Measurements from ENCODE around the gene BSG. TPM values are rescaled to one million over a fixed set of nuclear protein-coding genes. Genes with fewer than 3 reads are reported as not detected.

BSG gene
- total RNA-seq, 1 experiment from 2014 or later, result 653 TPM

DNA sequence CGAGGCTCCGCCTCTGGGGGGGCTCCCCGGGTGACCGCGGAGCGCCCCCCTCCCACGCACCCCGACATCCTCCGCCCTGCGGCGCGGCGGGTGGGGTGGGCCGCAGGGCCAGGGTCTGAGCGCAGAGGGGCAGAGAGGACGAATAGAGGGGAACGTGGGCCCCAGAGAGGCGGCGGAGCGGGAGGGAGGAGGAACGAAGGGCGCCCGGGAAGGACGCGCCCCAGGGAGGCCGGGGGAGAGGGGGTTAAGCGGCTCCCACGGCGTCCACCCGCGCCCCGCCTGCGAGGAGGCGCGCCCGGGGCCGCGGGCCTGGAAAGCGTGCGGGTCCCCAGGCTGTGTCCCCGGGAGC lies 18.3 kb downstream of the BSG start:
- TF ChIP-seq, protein P1, sequence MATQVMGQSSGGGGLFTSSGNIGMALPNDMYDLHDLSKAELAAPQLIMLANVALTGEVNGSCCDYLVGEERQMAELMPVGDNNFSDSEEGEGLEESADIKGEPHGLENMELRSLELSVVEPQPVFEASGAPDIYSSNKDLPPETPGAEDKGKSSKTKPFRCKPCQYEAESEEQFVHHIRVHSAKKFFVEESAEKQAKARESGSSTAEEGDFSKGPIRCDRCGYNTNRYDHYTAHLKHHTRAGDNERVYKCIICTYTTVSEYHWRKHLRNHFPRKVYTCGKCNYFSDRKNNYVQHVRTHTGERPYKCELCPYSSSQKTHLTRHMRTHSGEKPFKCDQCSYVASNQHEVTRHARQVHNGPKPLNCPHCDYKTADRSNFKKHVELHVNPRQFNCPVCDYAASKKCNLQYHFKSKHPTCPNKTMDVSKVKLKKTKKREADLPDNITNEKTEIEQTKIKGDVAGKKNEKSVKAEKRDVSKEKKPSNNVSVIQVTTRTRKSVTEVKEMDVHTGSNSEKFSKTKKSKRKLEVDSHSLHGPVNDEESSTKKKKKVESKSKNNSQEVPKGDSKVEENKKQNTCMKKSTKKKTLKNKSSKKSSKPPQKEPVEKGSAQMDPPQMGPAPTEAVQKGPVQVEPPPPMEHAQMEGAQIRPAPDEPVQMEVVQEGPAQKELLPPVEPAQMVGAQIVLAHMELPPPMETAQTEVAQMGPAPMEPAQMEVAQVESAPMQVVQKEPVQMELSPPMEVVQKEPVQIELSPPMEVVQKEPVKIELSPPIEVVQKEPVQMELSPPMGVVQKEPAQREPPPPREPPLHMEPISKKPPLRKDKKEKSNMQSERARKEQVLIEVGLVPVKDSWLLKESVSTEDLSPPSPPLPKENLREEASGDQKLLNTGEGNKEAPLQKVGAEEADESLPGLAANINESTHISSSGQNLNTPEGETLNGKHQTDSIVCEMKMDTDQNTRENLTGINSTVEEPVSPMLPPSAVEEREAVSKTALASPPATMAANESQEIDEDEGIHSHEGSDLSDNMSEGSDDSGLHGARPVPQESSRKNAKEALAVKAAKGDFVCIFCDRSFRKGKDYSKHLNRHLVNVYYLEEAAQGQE (IDR thresholded peaks at IDR 0.05; ENCODE audit: insufficient read depth in 1 of 2, low read depth in 2 of 2, low read length in 1 of 2), result no peak
- TF ChIP-seq SIN3A (IDR thresholded peaks at IDR 0.05; ENCODE audit: borderline replicate concordance, insufficient read depth, low read depth, low read length) (no peak), POLR2AphosphoS5 (IDR thresholded peaks at IDR 0.05; ENCODE audit: low read depth, low read length) (no peak), TCF7L2 (IDR thresholded peaks at IDR 0.05; ENCODE audit: low read depth, low read length) (no peak)
- TF ChIP-seq, protein P2, sequence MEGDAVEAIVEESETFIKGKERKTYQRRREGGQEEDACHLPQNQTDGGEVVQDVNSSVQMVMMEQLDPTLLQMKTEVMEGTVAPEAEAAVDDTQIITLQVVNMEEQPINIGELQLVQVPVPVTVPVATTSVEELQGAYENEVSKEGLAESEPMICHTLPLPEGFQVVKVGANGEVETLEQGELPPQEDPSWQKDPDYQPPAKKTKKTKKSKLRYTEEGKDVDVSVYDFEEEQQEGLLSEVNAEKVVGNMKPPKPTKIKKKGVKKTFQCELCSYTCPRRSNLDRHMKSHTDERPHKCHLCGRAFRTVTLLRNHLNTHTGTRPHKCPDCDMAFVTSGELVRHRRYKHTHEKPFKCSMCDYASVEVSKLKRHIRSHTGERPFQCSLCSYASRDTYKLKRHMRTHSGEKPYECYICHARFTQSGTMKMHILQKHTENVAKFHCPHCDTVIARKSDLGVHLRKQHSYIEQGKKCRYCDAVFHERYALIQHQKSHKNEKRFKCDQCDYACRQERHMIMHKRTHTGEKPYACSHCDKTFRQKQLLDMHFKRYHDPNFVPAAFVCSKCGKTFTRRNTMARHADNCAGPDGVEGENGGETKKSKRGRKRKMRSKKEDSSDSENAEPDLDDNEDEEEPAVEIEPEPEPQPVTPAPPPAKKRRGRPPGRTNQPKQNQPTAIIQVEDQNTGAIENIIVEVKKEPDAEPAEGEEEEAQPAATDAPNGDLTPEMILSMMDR (IDR thresholded peaks at IDR 0.05), result no peak
- Histone ChIP-seq H3K27ac (ENCODE audit: low read length) (no peak overlapping the region), H3K4me1 (ENCODE audit: control insufficient read depth, insufficient read depth, low read length) (peaks cover 20% of the 10 kb centered on the region), H3K4me3 (ENCODE audit: low read depth in 2 of 2, low read length in 2 of 2) (peak overlapping the region; percentile 30 to 31; a peak in 3 of 4 replicates), H3K9me3 (ENCODE audit: control insufficient read depth, insufficient read depth, low read depth, low read length) (no peaks in the 10 kb centered on the region), H3K27me3 (ENCODE audit: control insufficient read depth, insufficient read depth, low read length) (no peaks in the 10 kb centered on the region), H3K36me3 (ENCODE audit: control insufficient read depth, insufficient read depth, low read length) (no peaks in the 10 kb centered on the region)
- ATAC-seq (no peak), DNase-seq (ENCODE audit: low read depth, low spot score) (no peak)
- CTCF ChIA-PET, result no interaction called here
- BruUV-seq (replicated peaks), result no TSS peak
- in situ Hi-C loops (cut with HindIII; ENCODE audit: low pct_unique_long_range_greater_than_20kb, low sequenced_read_pairs) (no loop called here), intact Hi-C loops (cut with micrococcal nuclease; ENCODE audit: unreplicated experiment) (no loop called here)
- POLR2A ChIA-PET, result no interaction called here

DNA sequence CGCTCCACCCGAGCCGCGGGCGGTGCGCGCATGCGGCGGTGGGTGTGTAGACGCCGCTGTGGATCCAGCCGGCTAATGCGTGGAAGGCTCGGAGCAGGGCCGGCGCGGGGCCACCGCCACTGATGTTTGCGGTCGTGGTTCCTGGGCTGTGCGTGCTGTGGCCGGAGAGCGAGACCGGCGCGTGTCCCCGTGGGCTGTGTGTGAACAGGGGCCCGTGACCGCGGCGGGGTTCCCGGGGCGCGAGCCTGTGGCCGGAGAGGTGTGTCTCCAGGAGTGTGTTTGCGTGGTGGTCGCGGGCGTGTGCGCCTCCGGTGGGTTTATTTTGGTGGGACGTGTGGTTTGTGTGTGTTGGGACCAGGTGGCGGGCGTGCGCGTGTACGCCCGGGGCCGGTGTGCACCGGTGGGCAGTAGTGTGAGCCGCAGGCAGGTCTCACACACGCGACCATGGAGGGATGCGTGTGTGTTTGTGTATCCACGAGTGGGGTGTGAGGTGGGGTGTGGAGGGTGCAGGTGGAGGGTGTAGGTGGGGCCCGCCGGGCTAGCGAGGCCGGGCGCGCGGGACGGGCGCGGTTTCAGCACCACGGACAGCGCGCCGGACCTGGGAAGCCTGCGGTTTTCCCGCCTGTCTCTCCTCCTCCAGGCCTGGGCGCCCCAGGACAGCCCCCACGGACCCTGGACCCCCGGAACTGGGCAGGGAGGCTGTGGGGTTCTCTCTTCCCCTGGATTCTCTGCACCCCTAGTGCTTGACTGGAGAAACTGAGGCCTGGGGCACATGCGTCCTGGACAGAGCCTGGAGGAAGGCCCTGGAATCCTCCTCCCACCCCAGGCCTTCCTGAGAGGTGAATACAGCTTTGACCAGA lies 18.9 kb downstream of the BSG start:
- Histone ChIP-seq H3K27ac (ENCODE audit: low read length) (no peak overlapping the region), H3K27me3 (ENCODE audit: control insufficient read depth, insufficient read depth, low read length) (no peaks in the 10 kb centered on the region), H3K4me3 (ENCODE audit: low read depth in 2 of 2, low read length in 2 of 2) (peak overlapping the region; percentile 14 to 31; a peak in 1 of 4 replicates), H3K9me3 (ENCODE audit: control insufficient read depth, insufficient read depth, low read depth, low read length) (no peaks in the 10 kb centered on the region), H3K36me3 (ENCODE audit: control insufficient read depth, insufficient read depth, low read length) (no peaks in the 10 kb centered on the region), H3K4me1 (ENCODE audit: control insufficient read depth, insufficient read depth, low read length) (peaks cover 14% of the 10 kb centered on the region)
- TF ChIP-seq, protein P1 (IDR thresholded peaks at IDR 0.05; ENCODE audit: insufficient read depth in 1 of 2, low read depth in 2 of 2, low read length in 1 of 2), result peak; percentile 98 to 99
- TF ChIP-seq POLR2AphosphoS5 (IDR thresholded peaks at IDR 0.05; ENCODE audit: low read depth, low read length), result no peak
- DNase-seq (ENCODE audit: low read depth, low spot score) (no peak), ATAC-seq (no peak)
- ChIA-PET POLR2A (no interaction called here), CTCF (no interaction called here)
- no TSS peak for BruUV-seq (replicated peaks)
- in situ Hi-C loops (cut with HindIII; ENCODE audit: low pct_unique_long_range_greater_than_20kb, low sequenced_read_pairs), result no loop called here
- intact Hi-C loops (cut with micrococcal nuclease; ENCODE audit: unreplicated experiment), result no loop called here
